Adipose tissue (tissue), 3 donors: Measurements from ENCODE around the gene FBXL7. TPM values are rescaled to one million over a fixed set of nuclear protein-coding genes. Genes with fewer than 3 reads are reported as not detected.

Source experiments
- H3K27ac ChIP-seq: one replicate; pipeline ENCODE4 v1.5.1; 2013; ENCODE audit warnings: low read depth, low read length
- WGBS, 3 donors: extraction: QIAGEN DNeasy Blood & Tissue Kit; methylation state at CpG; one replicate each; pipeline ENCODE4 v1.1.7; 2013; 5-methylcytosine and 5-hydroxymethylcytosine counted together
- polyA plus RNA-seq, 3 donors: library from polyadenylated mRNA; stranded (reverse); fragments of 200-250 nt; gene quantifications; one replicate each; pipeline ENCODE4 v1.2.3, GENCODE V29; 2013
- donor health status: healthy with polysubstance abuse.
- donor health status: Bipolar disorder and iron deficiency.
- donor health status: healthy.

The FBXL7 gene
- polyA plus RNA-seq, 3 donors = 1.2 to 16.4 (median 8.4) TPM

DNA sequence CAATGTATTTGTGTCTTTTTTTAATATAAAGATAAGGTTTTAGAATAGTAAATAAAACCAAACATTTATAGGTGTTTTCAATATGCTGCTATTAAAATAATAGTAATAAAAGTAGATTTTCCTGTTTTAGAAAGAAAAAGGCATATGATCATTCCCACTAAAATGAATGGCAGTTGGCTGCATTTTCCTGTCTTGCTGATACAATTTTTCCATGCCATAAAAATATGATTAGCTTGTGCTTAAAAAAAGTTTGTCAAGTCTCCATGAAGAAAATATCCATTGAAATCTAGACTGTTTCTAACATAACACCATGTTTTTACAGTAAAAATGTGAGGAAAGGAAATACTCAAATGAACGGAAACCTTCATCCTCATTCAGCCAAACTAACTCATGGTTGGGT is 65.0 kb downstream of the FBXL7 start:
- no peak overlapping the region for H3K27ac ChIP-seq
- WGBS, 3 donors = 90 to 98% (median 92%) methylated on average over 1 of the region's 1 CpG

DNA sequence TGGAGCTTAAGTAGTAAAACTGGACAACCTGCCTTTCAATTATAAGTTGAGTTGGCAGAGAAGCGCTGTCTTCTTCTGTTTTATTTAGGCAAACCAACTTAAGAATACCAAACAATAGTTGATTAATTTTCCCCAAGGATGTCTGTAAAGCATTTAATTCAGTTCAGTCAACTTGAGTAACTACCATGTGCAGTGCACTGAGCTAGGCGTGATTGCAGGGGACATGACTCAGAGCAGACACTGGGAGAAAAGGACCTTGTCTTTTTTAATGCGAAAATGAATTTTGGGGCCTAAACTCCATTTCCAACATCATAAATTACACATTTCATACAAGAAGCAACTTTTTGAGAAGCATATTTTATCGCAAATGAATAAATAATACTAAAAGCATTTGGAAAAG is 66.3 kb downstream of the FBXL7 start:
- H3K27ac ChIP-seq = no peak overlapping the region
- WGBS, 3 donors = 73 to 87% (median 79%) methylated on average over 4 of the region's 4 CpGs

DNA sequence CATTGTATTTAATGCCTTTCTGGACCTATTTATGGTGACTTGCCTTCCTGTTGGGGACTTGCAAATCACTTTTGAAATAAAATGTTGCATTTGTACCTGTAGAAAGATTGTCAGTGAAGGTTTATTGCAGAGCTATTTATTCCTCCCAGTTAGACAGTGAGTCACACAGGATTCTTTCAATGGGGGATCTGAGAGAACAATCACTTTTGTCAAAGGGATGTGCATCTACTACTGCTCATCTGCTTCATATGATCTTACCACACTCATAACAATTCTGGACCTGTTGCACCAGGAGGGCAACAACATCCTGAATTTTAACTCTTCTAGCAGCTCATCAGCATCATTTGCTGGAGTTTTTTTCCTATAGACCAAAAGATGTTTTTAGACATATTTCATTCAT is 66.8 kb downstream of the FBXL7 start:
- no peak overlapping the region for H3K27ac ChIP-seq

DNA sequence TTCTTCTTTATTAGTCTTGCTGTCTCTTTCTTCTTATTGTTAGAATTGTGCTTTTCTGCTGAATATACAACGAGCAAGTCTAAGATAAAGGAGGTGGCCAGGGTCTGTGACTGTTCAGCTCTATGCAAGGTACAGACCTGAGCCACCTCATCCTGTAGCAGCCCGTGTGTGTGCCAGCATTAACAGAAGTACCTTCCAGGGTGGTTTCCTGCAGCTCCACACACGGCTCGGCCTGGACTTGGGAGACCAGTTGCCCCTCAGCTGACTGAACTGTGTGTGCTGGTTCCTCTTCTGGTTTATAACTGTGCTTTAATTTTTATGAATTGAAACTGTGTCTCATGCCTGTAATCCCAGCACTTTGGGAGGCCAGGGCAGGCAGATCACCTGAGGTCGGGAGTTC is 70.5 kb downstream of the FBXL7 start:
- WGBS, 3 donors = 73 to 85% (median 83%) methylated on average over 5 of the region's 5 CpGs
- H3K27ac ChIP-seq = no peak overlapping the region

DNA sequence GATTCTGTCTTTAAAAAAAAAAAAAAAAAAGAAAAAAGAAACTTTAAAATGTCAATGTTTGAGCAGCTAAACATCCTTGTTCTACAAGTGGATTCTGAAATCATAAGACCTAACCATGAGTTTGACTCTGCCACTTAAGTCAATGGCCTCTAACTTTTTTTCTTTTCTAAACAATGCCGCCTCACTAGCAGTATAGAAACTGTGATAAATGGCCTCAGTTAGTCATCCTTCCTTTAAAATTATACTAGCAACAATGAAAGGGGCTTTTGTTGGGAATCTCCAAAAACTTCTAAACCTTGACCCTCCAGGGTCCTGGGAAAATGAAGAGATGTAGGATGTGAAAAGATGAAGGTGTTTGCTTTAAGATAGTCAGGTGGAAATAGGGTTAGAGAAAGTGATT is 71.1 kb downstream of the FBXL7 start:
- WGBS, 3 donors = 29 to 94% (median 87%) methylated on average over 1 of the region's 1 CpG
- no peak overlapping the region for H3K27ac ChIP-seq

DNA sequence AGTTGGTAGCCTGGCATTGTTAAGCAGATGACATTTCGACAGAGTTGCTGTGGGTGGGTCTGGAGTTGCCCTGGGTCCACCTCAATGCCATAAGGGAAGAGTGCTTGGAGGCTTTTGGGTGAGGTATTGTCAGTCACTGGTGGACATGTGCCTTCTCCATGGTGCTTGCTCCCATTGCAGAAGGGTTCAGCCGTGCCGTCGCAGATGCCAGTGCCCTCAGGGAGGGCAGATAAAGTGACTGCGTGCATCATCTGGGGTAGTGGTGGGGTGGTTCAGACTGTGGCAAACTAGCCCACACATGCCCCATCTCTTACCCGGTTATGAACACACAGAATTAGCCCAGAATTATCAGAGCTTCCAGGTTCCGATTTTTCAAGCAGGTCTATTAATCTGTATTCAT is 71.6 kb downstream of the FBXL7 start:
- H3K27ac ChIP-seq = no peak overlapping the region
- WGBS, 3 donors = 75 to 96% (median 95%) methylated on average over 7 of the region's 7 CpGs

DNA sequence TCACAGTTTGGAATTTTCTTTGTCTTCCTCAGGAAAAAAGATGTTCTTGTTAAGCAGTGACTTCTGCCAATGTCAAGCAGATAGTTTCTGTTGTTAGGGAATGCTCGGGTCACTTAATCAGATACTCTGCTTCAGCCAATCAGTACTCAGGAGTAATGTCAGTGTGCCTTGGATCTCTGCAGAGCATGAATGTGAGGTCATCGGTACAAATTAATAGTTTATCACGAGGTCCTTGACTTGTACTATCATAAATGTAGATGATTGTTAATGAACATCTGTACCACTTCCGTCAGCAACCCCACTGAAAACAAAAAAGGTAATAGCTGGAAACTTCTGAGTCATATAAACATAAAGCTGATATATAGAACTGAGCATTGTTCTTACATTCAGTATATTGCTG is 73.6 kb downstream of the FBXL7 start:
- 50 to 65% (median 54%) methylated on average over 4 of the region's 4 CpGs for WGBS, 3 donors

DNA sequence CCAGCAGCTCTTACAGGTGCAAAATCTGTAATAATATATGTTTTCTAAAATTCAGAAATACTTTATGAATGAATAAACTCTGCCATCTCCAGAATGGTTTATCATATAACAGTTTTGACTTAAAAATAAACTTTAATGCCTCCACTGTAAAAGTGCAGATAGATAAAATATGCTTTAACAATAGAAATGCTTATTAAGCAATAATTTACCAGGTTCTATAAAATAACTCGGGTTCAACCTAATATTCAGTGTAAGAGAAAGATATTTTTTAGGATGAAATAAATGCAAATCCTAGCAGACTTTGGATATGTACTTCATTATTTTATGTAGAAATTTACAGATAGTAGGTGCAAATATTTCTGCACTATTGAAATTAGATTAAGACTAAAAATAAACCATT is 74.1 kb downstream of the FBXL7 start:
- WGBS, 3 donors = 54 to 91% (median 86%) methylated on average over 1 of the region's 1 CpG
- H3K27ac ChIP-seq = no peak overlapping the region

More for the DNA sequence above, 73.6 kb downstream of the FBXL7 start:
- H3K27ac ChIP-seq = no peak overlapping the region

DNA sequence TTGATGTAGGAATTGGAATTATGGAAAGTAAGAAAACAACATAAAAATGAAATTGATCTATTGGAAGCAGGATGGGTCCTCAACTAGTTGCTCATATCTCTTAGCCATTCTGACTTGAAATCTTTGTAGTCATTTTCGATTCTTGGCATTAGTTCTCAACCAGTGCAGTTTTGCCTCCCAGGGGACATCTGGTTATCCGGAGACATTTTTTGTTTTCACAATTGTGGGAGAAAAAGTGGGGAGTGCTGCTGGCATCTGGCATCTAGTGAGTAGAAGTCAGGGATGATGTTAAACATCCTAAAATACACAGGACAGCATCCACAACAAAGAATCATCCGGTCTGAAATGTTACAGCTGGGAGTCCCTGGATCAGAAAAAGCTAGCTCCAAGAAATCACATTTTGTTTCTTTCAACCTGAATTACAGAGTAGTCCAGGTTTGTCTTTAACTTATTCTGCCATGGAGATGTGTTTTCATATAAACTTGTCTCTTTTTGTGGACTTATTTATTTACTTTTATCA is 74.9 kb downstream of the FBXL7 start:
- no peak overlapping the region for H3K27ac ChIP-seq
- WGBS, 3 donors = 43 to 61% (median 45%) methylated on average over 3 of the region's 3 CpGs

DNA sequence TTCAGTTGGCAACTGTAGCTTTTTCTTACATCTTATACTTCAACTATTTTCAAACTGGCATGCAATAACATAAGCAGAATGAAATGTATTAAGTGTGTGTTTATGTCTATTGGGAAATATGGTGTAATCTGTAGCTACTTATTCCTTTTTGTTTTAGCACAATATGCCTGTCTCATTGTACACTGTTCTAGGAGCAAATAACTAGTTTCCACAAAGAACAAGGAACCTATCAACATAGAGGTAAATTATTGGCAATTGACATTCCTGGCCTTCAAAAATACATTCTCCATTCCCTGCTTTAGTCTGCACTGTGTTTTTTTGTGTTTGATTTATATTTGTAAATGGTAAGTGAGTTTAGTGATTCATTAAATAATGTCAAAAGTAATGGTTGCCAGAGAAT is 75.7 kb downstream of the FBXL7 start:
- H3K27ac ChIP-seq = no peak overlapping the region

DNA sequence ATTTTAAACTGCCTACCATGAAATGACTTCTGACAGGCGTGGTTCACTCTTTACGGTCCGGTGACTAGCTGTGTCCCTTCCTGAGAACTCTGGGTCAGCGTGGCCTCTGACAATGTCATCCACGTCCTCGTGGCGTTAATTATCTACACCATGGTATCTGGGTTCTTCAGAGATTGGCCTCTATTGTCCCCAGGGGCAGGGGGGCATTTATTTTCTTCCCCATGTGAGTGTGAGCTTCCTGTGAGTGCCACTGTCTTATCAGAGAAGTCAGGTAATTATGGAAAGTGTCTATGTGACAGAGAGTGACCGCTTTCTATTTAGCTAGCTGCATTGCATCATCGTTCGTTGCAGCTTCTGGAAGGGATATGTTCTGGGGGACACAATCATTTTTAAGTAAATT is 77.2 kb downstream of the FBXL7 start:
- no peak overlapping the region for H3K27ac ChIP-seq
- WGBS, 3 donors = 41 to 72% (median 69%) methylated on average over 10 of the region's 10 CpGs

DNA sequence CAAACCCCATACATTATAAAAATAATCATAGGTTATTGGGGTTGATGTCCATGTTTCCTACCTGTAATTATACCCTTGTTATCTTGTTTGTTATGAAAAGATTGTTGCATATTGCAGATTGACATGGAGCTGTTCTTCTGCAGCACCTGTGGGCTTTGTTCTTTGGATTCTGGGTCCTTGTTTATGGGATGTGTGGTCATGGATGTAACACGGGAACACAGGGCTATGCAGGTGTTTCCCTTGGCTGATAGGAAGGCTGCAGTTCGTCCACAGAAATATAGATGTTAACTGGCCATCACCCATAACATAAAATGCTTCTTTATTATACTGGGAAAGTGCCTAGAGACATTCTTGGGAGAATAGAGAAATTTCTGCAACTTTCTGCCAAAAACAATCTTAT is 77.9 kb downstream of the FBXL7 start:
- WGBS, 3 donors = 41 to 58% (median 50%) methylated on average over 2 of the region's 2 CpGs
- H3K27ac ChIP-seq = no peak overlapping the region

DNA sequence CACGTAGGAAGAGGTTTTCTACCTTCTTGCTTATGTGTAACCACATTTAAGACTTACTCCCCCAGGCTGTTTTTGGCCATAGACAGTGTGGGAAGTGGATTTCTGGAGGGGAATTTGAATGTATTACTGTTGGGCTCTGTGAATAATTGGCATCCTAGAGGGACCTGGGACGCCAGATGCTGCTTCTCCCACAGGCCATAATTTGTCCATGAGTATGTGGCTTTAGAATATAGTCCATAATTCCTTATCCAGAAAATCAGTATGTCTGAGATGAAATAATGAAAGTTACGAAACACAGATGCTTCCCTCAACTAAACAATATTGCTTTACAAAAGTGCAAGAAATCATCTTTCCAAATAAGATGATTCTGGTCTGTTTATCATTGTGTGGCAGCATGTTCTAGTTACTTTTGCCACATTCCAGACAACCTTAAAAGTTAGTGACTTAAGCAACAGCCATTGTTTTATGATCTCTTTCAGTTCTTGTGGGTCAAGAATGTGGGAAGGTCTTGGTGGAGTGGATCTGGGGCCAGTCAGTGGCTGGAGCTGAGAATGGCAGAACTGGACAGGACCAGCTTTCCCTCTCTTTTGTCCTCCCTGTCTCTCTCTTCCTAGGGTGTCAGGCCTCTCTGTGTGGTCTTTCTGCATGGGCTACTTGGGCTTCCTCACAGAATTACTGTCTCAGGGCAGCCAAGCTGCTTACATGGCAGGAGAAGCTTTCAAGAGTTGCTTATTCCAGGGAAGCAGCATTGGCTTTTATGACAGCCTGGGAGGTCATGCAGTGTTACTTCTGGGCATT is 79.4 kb downstream of the FBXL7 start:
- 46 to 77% (median 71%) methylated on average over 3 of the region's 3 CpGs for WGBS, 3 donors
- H3K27ac ChIP-seq = no peak overlapping the region

DNA sequence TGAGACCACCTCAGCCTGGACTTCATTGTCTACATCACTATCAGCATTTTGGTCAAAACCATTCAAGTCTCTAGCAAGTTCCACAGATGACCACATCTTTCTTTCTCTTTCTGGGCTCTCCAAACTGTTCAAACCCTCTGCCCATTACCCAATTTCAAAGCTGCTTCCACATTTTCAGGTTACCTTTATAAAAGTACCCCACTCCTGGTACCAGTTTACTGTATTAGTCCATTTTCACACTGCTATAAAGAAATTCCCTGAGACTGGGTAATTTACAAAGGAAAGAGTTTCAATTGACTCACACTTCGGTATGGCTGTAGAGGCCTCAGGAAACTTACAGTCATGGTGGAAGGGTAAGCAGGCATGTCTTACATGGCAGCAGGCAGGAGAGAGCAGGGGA is 84.5 kb downstream of the FBXL7 start:
- no peak overlapping the region for H3K27ac ChIP-seq
- WGBS, 3 donors = 60 to 94% (median 93%) methylated on average over 1 of the region's 1 CpG

DNA sequence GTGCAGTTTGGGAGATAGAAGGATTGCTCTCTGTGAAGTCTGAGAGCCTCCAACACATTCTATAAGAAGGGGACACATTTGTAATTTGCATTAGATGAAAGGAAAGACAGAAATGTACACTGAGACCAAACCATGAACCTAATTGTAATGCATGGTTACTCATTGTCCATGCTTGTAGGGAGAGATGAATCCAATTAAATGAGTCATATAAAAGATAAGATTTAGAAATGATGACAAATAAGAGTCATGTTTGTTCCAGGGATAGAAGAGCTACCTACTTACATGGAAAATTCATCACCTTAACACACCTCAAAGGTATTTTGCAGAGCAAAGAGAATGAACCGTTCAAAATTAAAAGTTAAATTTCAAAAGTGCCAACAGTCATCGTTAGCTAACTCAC is 85.1 kb downstream of the FBXL7 start:
- WGBS, 3 donors = 83 to 96% (median 87%) methylated on average over 2 of the region's 2 CpGs
- no peak overlapping the region for H3K27ac ChIP-seq

DNA sequence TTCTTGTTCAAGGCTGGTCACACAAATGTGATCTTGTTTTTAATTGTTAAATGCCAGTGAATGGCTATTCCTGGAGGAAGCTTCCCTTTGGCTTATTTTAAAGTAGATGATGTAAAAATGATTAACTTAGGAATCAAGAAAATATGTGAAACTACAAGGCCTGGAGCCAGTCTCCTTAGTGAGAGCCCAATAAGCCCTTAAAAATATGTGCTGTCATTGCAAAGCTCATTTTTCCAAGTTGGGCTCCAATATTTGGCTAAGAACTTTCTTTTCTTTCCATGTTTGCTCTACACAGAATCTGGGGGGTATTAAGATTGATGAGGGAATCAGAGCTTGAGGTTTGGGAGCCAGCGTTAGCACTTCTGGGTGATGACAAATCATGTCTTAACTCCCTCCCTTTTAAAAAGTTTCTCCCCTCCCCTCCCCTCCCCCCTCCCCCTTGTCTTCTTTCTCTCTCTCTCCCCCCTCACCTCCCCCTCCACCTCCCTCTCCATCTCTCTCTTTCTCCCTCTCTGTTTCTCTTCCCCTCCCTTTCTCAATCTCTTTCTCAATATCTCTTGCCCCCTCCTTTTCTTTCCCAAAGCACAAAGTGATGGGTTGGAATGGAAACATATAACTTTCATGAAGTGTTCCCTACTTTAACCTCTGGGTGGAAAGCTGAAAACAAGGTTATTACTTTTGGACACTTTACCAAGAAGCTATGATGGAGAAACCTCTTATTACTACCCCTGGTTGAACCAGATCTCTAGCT is 86.0 kb downstream of the FBXL7 start:
- H3K27ac ChIP-seq = no peak overlapping the region
- 6 to 67% (median 40%) methylated on average over 1 of the region's 1 CpG for WGBS, 3 donors

DNA sequence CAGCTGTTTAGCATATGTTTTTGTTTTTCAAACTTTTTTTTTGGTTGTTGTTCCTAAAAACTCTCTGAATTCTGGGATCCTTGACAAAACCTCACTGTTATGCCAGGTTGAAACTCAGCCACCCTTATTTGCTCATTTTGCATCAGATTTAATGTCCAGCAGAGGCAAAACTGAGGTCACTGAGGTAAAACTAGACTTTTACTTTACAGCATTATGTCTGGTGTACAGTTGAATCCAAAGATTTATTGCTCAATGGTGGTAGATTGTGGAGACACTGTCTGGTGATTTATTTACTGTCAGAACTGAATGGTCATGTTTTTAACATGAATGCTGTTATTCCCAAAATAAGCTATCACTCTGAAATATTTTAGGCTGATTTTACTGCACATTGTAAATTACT is 87.9 kb downstream of the FBXL7 start:
- H3K27ac ChIP-seq = no peak overlapping the region

DNA sequence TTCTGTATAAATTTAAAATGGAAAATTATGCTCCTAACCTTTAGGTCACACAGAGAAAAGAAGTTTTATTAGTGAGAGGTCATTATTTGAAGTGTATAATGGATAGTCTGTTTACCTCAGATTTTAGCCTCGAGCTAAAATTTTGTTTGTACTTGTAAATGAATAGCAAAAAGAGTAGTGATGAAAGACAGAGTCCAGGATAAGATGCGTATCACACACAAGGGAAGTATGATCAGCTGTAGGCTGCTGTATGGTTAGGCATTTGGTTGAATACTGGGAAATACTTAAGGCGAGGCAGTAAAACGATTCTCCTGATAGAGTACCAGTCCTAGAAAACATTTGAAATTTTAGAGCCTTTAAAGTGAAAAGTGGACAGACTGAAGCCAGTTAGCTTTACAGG is 92.7 kb downstream of the FBXL7 start:
- 60 to 84% (median 75%) methylated on average over 4 of the region's 4 CpGs for WGBS, 3 donors
- no peak overlapping the region for H3K27ac ChIP-seq

DNA sequence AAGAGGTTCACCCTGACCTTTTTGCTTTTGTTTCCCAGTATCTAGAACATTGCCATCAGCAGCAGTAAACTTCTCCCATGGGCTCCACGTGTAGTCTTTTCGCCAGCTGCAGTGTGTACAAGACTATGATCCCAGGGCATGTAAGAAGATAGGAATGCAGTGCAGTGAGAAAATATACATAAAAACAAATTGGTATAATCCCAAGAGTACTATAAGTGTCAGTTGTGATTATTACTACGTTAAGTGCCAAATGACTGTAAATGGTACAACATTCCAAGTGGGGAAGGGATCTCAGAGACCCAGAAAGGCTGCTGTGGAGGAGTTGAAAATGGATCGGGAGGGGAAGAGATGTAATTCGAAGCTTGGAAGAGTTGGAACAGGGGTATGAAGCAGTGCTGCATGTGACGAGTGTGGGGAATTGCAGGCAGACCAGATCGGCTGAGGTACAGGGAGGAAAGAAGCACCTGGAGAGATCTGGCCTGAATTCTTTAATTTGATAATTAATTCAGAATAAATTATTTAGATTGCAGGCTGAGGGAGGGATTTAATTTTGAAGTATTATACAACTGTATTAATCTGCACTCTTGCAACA is 95.1 kb downstream of the FBXL7 start:
- H3K27ac ChIP-seq = no peak overlapping the region
- 66 to 74% (median 69%) methylated on average over 7 of the region's 7 CpGs for WGBS, 3 donors

DNA sequence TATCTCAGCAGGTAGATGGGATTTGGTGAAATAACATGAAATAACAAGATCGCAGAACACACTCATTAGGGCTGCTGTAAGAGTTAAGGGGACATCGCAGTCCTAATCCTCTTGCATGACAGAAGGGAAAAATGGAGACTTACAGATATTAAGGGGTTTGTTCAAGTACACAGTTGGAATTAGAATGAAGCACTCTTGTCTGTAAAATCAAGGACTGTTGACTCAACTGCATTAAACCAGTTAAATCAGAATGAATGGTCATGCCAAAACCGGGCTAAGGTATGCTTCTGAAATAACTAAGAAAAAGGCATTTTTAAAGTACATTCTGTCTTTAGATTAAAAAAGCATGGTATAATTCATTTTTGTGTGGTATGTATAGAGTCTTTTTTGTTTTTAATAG is 95.9 kb downstream of the FBXL7 start:
- 75 to 81% (median 76%) methylated on average over 3 of the region's 3 CpGs for WGBS, 3 donors
- H3K27ac ChIP-seq = no peak overlapping the region
